IMR-90 (cell line): Measurements from ENCODE around the gene C4B. TPM values are rescaled to one million over a fixed set of nuclear protein-coding genes. Genes with fewer than 3 reads are reported as not detected.
A peak's percentile ranks its signal among the peaks of the same experiment; 100 is the strongest.
"Not testable (repeated sequence)": the region's sequence is repeated elsewhere in the genome, so short reads cannot be mapped to it uniquely, and the experiment has no call there.

Source experiments
- ATAC-seq: fragments of 200-7000 bp; cut with Tn5 transposase; 2 replicates; pipeline ENCODE4 v1.9.1; 2020; ENCODE audit warnings: low read depth, mild to moderate bottlenecking, moderate library complexity
- BruUV-seq: library from RNA; stranded (reverse); fragments of 400-500 nt; replicated peaks from 2 replicates; lab custom pipeline; 2021; lab: Mats Ljungman, UMichigan
- CTCF ChIA-PET: fragments of 300-600 bp; formaldehyde crosslinking; extraction: SDS; loops from one replicate; lab custom pipeline; 2021; ENCODE audit warnings: antibody characterized with exemption; lab: Yijun Ruan, JAX
- POLR2A ChIA-PET: fragments of 300-600 bp; sonication (Branson Sonifier 250); formaldehyde crosslinking; loops from one replicate; lab custom pipeline; 2022; ENCODE audit warnings: antibody characterized with exemption; ENCODE audit not compliant: unreplicated experiment; lab: Charles Lee
- DNase-seq: peaks from one replicate; pipeline ENCODE4 v3.0.0; 2013
- H2AFZ ChIP-seq: replicated peaks from 2 replicates; pipeline ENCODE3; 2013; ENCODE audit warnings: low read length, mild to moderate bottlenecking; ENCODE audit not compliant: poor library complexity
- H2AK5ac ChIP-seq: 2 replicates; pipeline ENCODE4 v1.6.1; 2013; ENCODE audit warnings: low read depth, low read length, inconsistent platforms
- H2AK9ac ChIP-seq: replicated peaks from 2 replicates; pipeline ENCODE3; 2013; ENCODE audit warnings: mild to moderate bottlenecking, low read depth, low read length, moderate library complexity; ENCODE audit not compliant: poor library complexity
- H2BK120ac ChIP-seq: 2 replicates; pipeline ENCODE4 v1.6.1; 2013; ENCODE audit warnings: low read depth, low read length, inconsistent platforms
- H2BK15ac ChIP-seq: 3 replicates; pipeline ENCODE4 v1.6.1; 2013; ENCODE audit warnings: low read depth, low read length, inconsistent platforms
- H2BK20ac ChIP-seq: 2 replicates; pipeline ENCODE4 v1.6.1; 2013; ENCODE audit warnings: low read depth, mild to moderate bottlenecking, inconsistent platforms, low read length, moderate library complexity
- H2BK5ac ChIP-seq: 2 replicates; pipeline ENCODE4 v1.6.1; 2013; ENCODE audit warnings: mild to moderate bottlenecking, low read depth, low read length, inconsistent platforms; ENCODE audit not compliant: poor library complexity, severe bottlenecking
- H3K14ac ChIP-seq: replicated peaks from 2 replicates; pipeline ENCODE4 v1.6.1; 2013; ENCODE audit warnings: low read depth, low read length, inconsistent platforms
- H3K18ac ChIP-seq: 2 replicates; pipeline ENCODE4 v1.6.1; 2013; ENCODE audit warnings: low read depth, low read length, control low read depth
- H3K23ac ChIP-seq: 2 replicates; pipeline ENCODE4 v1.6.1; 2013; ENCODE audit warnings: low read depth, low read length, inconsistent platforms
- H3K27ac ChIP-seq: 2 replicates; pipeline ENCODE4 v1.5.1; 2013; ENCODE audit warnings: mild to moderate bottlenecking, control low read depth, low read length; ENCODE audit not compliant: insufficient read depth
- H3K27me3 ChIP-seq: 2 replicates; pipeline ENCODE4 v1.6.1; 2013; ENCODE audit warnings: low read length; ENCODE audit not compliant: control insufficient read depth, insufficient read depth
- H3K36me3 ChIP-seq: 2 replicates; pipeline ENCODE4 v1.6.1; 2013; ENCODE audit warnings: low read length, mixed read lengths; ENCODE audit not compliant: control insufficient read depth, insufficient read depth
- H3K4ac ChIP-seq: 2 replicates; pipeline ENCODE4 v1.6.1; 2013; ENCODE audit warnings: low read depth, low read length, inconsistent platforms
- H3K4me1 ChIP-seq: 2 replicates; pipeline ENCODE4 v1.6.1; 2013; ENCODE audit warnings: low read length, mixed read lengths; ENCODE audit not compliant: control insufficient read depth, insufficient read depth
- H3K4me2 ChIP-seq: 2 replicates; pipeline ENCODE4 v1.6.1; 2013; ENCODE audit warnings: low read depth, mild to moderate bottlenecking, control low read depth, low read length, moderate library complexity
- H3K4me3 ChIP-seq: 2 replicates; pipeline ENCODE4 v1.5.1; 2013; ENCODE audit warnings: low read depth, mild to moderate bottlenecking, control low read depth, low read length, moderate library complexity; ENCODE audit not compliant: insufficient read depth
- H3K56ac ChIP-seq: 2 replicates; pipeline ENCODE4 v1.6.1; 2013; ENCODE audit warnings: low read length, inconsistent platforms; ENCODE audit not compliant: insufficient read depth; ENCODE audit errors: extremely low read depth
- H3K79me1 ChIP-seq, 2 experiments: 2 replicates each; pipeline ENCODE4 v1.6.1; 2013; ENCODE audit warnings: low read length in 2 of 2, inconsistent platforms in 1 of 2, low read depth in 1 of 2
- H3K9ac ChIP-seq: 2 replicates; pipeline ENCODE4 v1.6.1; 2013; ENCODE audit warnings: low read depth, low read length, control low read depth
- H3K9me1 ChIP-seq: 2 replicates; pipeline ENCODE4 v1.6.1; 2013; ENCODE audit warnings: low read length, inconsistent platforms; ENCODE audit not compliant: insufficient read depth
- H3K9me3 ChIP-seq: 2 replicates; pipeline ENCODE4 v1.6.1; 2013; ENCODE audit warnings: low read length; ENCODE audit not compliant: control insufficient read depth, insufficient read depth
- H4K20me1 ChIP-seq: 2 replicates; pipeline ENCODE4 v1.6.1; 2013; ENCODE audit warnings: low read length, inconsistent platforms; ENCODE audit not compliant: insufficient read depth
- H4K5ac ChIP-seq: 2 replicates; pipeline ENCODE4 v1.6.1; 2013; ENCODE audit warnings: mild to moderate bottlenecking, low read depth, low read length, control low read depth
- H4K8ac ChIP-seq, 2 experiments: 2 replicates each; pipeline ENCODE4 v1.6.1; 2013; ENCODE audit warnings: low read depth in 2 of 2, low read length in 2 of 2, control low read depth in 1 of 2, inconsistent platforms in 1 of 2
- H4K91ac ChIP-seq: 2 replicates; pipeline ENCODE4 v1.6.1; 2013; ENCODE audit warnings: low read depth, low read length, inconsistent platforms; ENCODE audit not compliant: insufficient read depth
- WGBS, 2 experiments: methylation state at CpG; one replicate each; pipeline versions ENCODE4 v1.1.5 to v1.1.7; 2013; ENCODE audit warnings: missing lambda C conversion rate in 2 of 2; ENCODE audit not compliant: insufficient read length in 1 of 2; ENCODE audit errors: extremely low coverage in 2 of 2; 5-methylcytosine and 5-hydroxymethylcytosine counted together
- dilution Hi-C: fragments of 300-500 bp; cut with HindIII; formaldehyde crosslinking; loops from one replicate; pipeline ENCODE4 v1.14.3; 2018; ENCODE audit warnings: low sequenced_read_pairs; ENCODE audit not compliant: unreplicated experiment
- in situ Hi-C: fragments of 300-500 bp; cut with MboI; formaldehyde crosslinking; loops from 3 replicates; pipeline ENCODE4 v1.14.3; 2019; ENCODE audit warnings: low sequenced_read_pairs, inconsistent platforms, mixed read lengths
- intact Hi-C: fragments of 100-400 bp; cut with micrococcal nuclease; formaldehyde crosslinking; loops from 2 replicates; pipeline ENCODE4 v1.10.0; 2022
- polyA plus RNA-seq, 3 experiments: library from polyadenylated mRNA; depleted of rRNA; stranded (reverse); fragments of >200 nt; gene quantifications; 2 replicates each; pipeline ENCODE4 v1.2.3, GENCODE V29; 2012; ENCODE audit warnings: low replicate concordance in 1 of 3
- total RNA-seq: library from RNA; depleted of rRNA; stranded (reverse); fragments of >200 nt; gene quantifications from 2 replicates; pipeline ENCODE4 v1.2.3, GENCODE V29; 2012

C4B gene
- total and polyA plus RNA-seq, 2 of the 4 experiments (the other 2 are of a cell fraction): 0.54 to 4.2 TPM

DNA sequence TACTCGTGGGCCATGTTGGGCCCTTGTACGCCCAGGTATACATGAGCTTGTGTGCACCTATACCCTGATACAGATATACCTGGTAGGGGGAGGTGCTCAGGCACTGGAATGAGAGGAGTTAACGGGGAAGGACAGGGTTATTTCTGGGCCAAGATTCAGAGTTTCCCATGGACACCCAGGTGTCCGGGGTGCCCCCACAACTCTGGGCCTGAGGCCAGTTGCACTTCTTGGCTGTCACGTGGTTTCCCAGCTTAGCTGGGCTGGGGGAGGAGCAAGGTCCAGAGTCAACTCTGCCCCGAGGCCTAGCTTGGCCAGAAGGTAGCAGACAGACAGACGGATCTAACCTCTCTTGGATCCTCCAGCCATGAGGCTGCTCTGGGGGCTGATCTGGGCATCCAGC is 32.9 kb upstream of the C4B start, which contains the start of gene C4A:
TSS of gene C4A (plus strand) at position 314 of the 400 bp plus-strand sequence. CDS start at position 365, 51 bp downstream.
- in situ Hi-C loops, H2AFZ ChIP-seq, H2AK5ac ChIP-seq, H4K91ac ChIP-seq, H2BK5ac ChIP-seq, H2BK120ac ChIP-seq, H3K27me3 ChIP-seq, H3K9me1 ChIP-seq, H3K4me2 ChIP-seq, H3K36me3 ChIP-seq, H4K8ac ChIP-seq, H3K18ac ChIP-seq, H3K23ac ChIP-seq, H3K9me3 ChIP-seq, DNase-seq, H3K14ac ChIP-seq, H2BK15ac ChIP-seq, H3K9ac ChIP-seq, POLR2A ChIA-PET, H3K79me1 ChIP-seq, BruUV-seq, H3K4me3 ChIP-seq, H4K5ac ChIP-seq, H3K27ac ChIP-seq, H4K20me1 ChIP-seq, H3K56ac ChIP-seq, H3K4ac ChIP-seq, CTCF ChIA-PET, H3K4me1 ChIP-seq, dilution Hi-C loops, H2AK9ac ChIP-seq, H2BK20ac ChIP-seq, intact Hi-C loops: not testable (repeated sequence)
- ATAC-seq: peak; percentile 48; the same call in 1 of the 2 replicates
- no CpG with 5 or more reads among the region's 7 CpGs for WGBS, 2 experiments

DNA sequence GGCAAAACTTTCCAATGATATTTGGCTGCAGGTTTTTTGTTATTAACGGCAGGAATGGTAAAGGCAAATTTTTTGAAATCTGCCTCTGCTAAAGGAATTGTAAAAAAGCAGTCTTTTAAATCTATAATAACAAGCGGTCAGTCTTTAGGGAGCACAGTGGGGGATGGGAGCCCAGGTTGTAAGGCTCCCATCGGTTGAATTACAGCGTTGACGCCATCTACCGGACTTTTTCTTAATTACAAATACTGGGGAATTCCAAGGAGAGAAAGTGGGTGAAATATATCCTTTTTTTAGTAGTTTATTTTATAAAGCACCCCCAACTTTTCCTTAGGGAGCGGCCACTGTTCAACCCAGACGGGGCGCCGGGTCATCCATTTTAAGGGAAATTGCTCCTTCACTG is 25.2 kb upstream of the C4B start:
- H3K27me3 ChIP-seq, CTCF ChIA-PET, H2BK15ac ChIP-seq, DNase-seq, H2AFZ ChIP-seq, H2AK5ac ChIP-seq, BruUV-seq, H3K4me2 ChIP-seq, ATAC-seq, H4K91ac ChIP-seq, H3K27ac ChIP-seq, H2BK20ac ChIP-seq, H3K4me3 ChIP-seq, intact Hi-C loops, H3K9me1 ChIP-seq, H3K4ac ChIP-seq, H3K56ac ChIP-seq, H4K8ac ChIP-seq, H3K9me3 ChIP-seq, H2BK120ac ChIP-seq, H3K4me1 ChIP-seq, POLR2A ChIA-PET, H3K23ac ChIP-seq, H4K20me1 ChIP-seq, H2AK9ac ChIP-seq, in situ Hi-C loops, H3K18ac ChIP-seq, H2BK5ac ChIP-seq, H3K14ac ChIP-seq, dilution Hi-C loops, H4K5ac ChIP-seq, H3K79me1 ChIP-seq, H3K9ac ChIP-seq, H3K36me3 ChIP-seq: not testable (repeated sequence)
- no CpG with 5 or more reads among the region's 10 CpGs for WGBS, 2 experiments
